ENCODE results near the gene HMGCR.
A peak's percentile ranks its signal among the peaks of the same experiment; 100 is the strongest.

HMGCR gene

GRCh38 chr5:75337366-75338021 is 474 bp downstream of the HMGCR start:
- Histone ChIP-seq H3K4me3 (peak overlapping the region; percentile 75 to 98 (median 82)), H3K27ac (peak overlapping the region; percentile 75 to 97 (median 92))

DNA sequence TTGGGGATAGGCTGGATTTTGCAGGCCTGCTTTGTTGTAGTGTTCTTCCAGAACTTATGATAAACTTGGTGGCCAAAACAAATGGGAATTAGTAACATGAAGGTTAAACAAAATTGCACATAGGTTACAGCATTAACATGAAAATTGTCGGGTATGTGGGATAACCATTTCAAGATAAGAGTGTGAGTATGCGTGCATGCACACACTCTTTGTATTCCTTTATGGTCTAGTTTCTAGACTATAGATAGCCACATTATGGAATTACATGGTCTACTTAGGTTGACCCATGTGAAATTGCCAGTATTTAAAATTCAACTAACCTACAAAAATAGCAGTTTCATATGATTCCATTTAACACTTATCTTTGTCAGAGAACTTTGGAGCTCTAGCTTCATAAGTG is 1.4 kb downstream of the HMGCR start:
- Histone ChIP-seq H3K4me3 (peak overlapping the region; percentile 75 to 98 (median 82)), H3K27ac (peak overlapping the region in 8 of 21 experiments; percentile 2 to 97 (median 94))

GRCh38 chr5:75340714-75341478 is 3.9 kb downstream of the HMGCR start:
- peak overlapping the region in 1 of 21 experiments; percentile 6 for H3K27ac ChIP-seq
- H3K4me3 ChIP-seq, result no peak overlapping the region

DNA sequence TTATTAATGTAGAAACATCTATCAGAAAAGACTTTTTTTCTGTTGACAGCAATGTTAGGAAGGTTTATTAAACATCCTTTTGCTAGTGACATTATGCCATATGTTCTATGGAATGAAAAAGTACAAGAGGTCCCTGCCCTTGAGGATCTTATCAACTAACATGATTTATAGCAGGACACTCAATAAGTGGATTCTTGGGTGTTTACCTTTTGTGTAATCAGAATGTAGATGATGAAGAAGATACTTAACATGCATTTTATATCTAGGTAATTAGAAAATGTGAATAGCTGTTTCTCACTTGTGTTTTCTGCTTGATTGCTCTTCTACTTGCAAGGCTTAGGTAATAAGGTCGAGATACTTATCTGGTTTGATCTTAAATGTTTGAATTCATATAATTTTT is 4.9 kb downstream of the HMGCR start:
- no peak overlapping the region for H3K4me3 ChIP-seq

DNA sequence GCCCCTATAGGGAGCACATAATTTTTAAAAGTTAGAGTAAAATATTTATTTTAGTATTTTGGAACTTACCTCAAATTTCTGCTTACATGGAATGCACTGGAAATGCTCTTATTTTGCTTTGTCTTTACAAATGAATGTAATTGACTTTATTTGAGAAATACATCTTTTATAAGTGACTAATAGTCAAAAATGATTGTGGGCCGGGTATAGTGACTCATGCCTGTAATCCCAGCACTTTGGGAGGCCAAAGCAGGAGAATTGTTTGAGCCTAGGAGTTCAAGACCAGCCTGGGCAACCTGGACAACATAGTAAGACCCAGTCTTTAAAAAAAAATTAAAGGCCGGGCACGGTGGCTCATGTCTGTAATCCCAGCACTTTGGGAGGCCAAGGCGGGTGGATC is 5.8 kb downstream of the HMGCR start:
- H3K27ac ChIP-seq, result no peak overlapping the region
- no peak overlapping the region for H3K4me3 ChIP-seq

More for the DNA sequence above, 4.9 kb downstream of the HMGCR start:
- peak overlapping the region in 1 of 21 experiments; percentile 6 for H3K27ac ChIP-seq

GRCh38 chr5:75348241-75348640 is 11.2 kb downstream of the HMGCR start:
- H3K27ac ChIP-seq, result no peak overlapping the region
- H3K4me3 ChIP-seq, result no peak overlapping the region

- Histone ChIP-seq H3K27ac (no peak overlapping the region), H3K4me3 (no peak overlapping the region)
Observed at GRCh38 chr5:75349663-75350062, 12.6 kb downstream of the HMGCR start.

GRCh38 chr5:75351139-75351926 is 14.3 kb downstream of the HMGCR start:
- no peak overlapping the region for H3K27ac ChIP-seq

DNA sequence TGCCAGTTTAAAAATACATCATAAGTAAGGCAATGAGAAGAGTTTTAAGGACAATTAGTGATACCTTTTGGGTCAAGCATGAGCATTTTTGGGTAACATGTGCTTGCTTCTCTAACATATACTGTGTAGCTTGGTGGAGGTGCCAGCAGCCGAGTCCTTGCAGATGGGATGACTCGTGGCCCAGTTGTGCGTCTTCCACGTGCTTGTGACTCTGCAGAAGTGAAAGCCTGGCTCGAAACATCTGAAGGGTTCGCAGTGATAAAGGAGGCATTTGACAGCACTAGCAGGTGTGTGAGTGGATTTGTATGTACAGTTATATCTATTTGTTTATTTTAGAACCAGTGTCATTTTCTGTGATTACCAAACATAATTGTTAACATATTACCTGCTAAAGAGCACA is 18.2 kb downstream of the HMGCR start:
- no peak overlapping the region for H3K4me3 ChIP-seq
- H3K27ac ChIP-seq, result no peak overlapping the region

More at GRCh38 chr5:75351139-75351926, 14.3 kb downstream of the HMGCR start:
- H3K4me3 ChIP-seq, result no peak overlapping the region

GRCh38 chr5:75356719-75357118 is 19.7 kb downstream of the HMGCR start:
- Histone ChIP-seq H3K27ac (no peak overlapping the region), H3K4me3 (no peak overlapping the region)

- no peak overlapping the region for H3K4me3 ChIP-seq
Observed at GRCh38 chr5:75358117-75358516, 21.1 kb downstream of the HMGCR start.

GRCh38 chr5:75361310-75361709 is 24.3 kb downstream of the HMGCR start:
- Histone ChIP-seq H3K27ac (no peak overlapping the region), H3K4me3 (no peak overlapping the region)

More at GRCh38 chr5:75358117-75358516, 21.1 kb downstream of the HMGCR start:
- H3K27ac ChIP-seq, result no peak overlapping the region

DNA sequence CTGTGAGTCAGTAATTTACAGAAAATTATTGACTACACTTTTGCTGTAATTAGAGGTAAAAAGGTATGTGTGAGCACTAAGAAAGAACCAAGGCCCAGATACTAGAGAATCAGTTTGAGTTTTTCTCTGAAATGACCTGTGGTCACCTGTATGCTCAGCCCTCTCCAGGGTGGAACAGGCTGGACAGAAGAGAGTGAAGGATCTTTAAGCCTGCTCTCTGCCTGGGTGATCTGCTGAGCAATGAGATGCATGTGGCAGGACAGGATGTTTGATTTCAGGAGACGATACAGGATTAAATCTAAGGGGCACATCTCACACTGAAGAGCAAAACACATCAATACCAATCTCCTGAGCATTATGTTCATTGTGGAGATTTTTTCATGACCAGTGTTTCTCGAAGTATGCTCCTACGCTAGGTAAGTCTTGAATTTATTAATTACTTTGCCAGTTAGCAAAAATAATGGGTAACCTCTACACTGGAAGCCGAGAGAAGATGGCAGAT is 25.5 kb downstream of the HMGCR start:
- no peak overlapping the region for H3K27ac ChIP-seq
- H3K4me3 ChIP-seq, result no peak overlapping the region

DNA sequence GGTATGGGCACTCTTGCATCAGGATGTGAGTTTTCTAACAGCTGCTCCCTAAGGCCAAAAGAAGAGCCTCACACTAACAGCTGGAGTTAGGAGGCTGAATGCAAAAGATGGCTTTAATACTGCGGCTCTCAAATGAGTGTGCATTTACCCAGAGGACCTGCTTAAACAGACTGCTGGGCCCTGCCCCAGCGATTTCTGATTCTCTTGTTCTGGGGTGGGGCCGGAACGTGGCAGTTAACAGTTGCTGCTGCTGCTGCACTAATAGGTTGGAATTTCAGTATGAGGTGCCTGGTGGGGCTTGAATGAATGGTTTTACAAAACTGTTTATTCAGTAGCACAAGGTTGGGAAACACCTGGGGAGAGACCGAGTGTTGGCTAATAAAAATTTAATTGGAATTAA is 26.1 kb downstream of the HMGCR start:
- Histone ChIP-seq H3K27ac (no peak overlapping the region), H3K4me3 (no peak overlapping the region)

- Histone ChIP-seq H3K4me3 (no peak overlapping the region), H3K27ac (no peak overlapping the region)
Observed at GRCh38 chr5:75363726-75364495, 26.9 kb downstream of the HMGCR start.

- no peak overlapping the region for H3K27ac ChIP-seq
- H3K4me3 ChIP-seq, result no peak overlapping the region
Observed at GRCh38 chr5:75364571-75365280, 27.7 kb downstream of the HMGCR start.

GRCh38 chr5:75365740-75366139 is 28.7 kb downstream of the HMGCR start:
- no peak overlapping the region for H3K27ac ChIP-seq
- no peak overlapping the region for H3K4me3 ChIP-seq

DNA sequence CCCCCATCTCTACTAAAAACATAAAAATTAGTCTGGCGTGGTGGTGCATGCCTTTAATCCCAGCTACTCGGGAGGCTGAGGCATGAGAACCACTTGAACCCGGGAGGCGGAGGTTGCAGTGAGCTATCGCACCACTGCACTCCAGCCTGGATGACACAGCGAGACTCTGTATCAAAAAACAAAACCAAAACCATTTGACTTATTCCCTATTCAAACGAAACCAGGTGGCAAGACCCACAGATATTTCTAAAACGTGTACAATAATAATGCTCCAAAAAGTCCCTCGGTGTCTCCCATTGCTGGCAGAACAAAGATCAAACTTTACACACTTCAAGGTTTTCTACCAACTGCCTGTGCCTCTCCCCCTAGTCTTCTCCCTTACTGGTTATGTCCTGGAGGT is 29.8 kb downstream of the HMGCR start:
- Histone ChIP-seq H3K4me3 (no peak overlapping the region), H3K27ac (no peak overlapping the region)

- no peak overlapping the region for H3K27ac ChIP-seq
Observed at GRCh38 chr5:75367401-75367800, 30.4 kb downstream of the HMGCR start.

More at GRCh38 chr5:75367401-75367800, 30.4 kb downstream of the HMGCR start:
- no peak overlapping the region for H3K4me3 ChIP-seq
